GM18858 (cell line): Measurements from ENCODE around the gene CCDC57.
"Not testable (repeated sequence)": the region's sequence is repeated elsewhere in the genome, so short reads cannot be mapped to it uniquely, and the experiment has no call there.

Source experiments
- ATAC-seq: cut with Tn5 transposase; IDR thresholded peaks from one replicate; pipeline ENCODE4 v1.9.1; 2021; ENCODE audit not compliant: unreplicated experiment

The CCDC57 gene

GRCh38 chr17:82179412-82179811, 33.2 kb downstream of the CCDC57 start:
- ATAC-seq = no peak

DNA sequence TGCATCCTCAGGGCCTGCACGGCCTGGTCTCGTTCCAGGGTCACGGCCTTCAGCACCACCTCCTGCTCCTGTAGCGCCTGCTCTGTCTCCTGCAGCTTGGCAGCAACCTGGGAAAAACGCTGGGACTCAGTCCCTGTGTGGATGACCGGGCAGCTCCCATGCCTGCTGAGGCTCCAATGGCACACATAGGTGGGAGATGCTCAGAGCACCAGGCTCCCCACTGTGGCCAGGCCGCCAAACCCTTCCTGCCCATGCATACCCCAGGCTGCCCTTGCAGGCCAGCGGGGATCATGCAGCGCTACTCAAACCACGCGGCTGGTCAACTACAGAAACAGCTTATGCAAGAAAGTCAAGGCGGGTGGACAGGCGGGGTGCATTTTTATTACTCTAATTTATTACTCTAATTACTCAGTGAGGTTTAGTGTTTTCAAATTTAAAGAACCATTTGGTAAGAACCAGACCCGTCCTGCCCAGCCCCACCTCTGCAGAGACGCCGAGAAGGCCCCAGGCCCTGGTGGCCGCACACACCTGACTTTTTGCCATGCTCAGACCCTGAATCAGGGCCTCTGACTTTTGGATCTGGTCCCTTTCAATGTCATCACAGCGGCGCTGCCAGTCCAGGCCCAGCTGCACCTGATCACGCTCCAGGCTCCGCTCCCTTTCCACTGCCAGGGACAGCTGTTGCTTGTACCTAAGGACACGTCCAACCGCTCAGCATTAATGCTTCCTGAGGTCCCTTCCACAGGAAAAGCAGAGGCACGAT, 34.0 kb downstream of the CCDC57 start:
- ATAC-seq = no peak

DNA sequence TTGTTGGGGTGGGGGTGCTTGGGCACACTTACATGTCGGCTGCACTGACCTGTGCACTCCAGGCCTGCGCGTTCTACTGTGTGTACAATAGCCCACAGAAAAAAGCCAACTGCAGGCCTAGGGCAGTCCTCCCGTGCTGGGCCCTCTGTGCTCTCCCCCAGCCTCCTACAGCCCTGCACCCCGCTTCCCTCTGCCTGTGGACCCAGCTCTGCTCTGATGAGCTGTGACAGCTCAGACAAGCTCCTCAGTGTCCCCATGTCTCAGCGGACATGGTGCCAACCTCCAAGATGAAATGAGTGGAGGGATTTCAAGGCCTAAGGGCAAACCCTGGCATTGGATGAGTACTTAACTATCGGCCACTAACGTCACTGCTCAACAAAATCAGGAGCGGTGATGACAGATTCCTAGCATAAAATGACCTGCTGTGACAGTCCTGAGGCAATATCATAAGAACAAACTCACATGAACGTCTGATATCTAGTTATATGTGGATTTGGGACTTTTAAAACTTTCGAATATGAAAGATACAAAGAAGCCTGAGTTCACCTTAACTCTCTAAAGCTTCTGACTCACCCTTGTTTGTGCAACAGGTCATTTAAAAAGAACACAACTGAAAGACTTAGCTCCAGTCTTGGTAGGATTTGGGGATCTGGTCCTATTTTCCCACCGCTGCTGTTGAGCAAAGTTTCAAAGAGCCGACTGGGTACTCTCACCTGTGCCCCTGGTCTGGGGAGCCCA, 34.7 kb downstream of the CCDC57 start:
- ATAC-seq = no peak

- no peak for ATAC-seq
Measured at GRCh38 chr17:82177276-82177675, 35.4 kb downstream of the CCDC57 start.

GRCh38 chr17:82175951-82176350, 36.7 kb downstream of the CCDC57 start:
- ATAC-seq = no peak

DNA sequence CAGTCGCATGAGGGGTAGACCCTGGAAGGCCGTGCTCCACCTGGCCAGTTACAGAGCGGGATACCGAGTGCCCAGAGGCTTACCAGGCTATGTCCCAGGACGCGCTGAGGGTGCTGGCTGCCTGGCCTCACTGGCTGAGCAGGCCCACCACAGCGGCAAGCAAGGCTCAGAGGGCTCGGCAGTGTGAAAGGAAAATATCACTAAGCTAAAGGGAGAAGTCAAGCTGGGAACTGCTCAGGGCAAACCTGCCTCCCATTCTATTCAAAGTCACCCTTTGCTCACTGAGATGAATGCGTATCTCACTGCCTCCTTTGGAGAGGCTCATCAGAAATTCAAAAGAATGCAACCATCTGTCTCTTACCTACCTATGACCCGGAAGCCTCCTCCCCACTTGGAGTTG, 37.4 kb downstream of the CCDC57 start:
- no peak for ATAC-seq

DNA sequence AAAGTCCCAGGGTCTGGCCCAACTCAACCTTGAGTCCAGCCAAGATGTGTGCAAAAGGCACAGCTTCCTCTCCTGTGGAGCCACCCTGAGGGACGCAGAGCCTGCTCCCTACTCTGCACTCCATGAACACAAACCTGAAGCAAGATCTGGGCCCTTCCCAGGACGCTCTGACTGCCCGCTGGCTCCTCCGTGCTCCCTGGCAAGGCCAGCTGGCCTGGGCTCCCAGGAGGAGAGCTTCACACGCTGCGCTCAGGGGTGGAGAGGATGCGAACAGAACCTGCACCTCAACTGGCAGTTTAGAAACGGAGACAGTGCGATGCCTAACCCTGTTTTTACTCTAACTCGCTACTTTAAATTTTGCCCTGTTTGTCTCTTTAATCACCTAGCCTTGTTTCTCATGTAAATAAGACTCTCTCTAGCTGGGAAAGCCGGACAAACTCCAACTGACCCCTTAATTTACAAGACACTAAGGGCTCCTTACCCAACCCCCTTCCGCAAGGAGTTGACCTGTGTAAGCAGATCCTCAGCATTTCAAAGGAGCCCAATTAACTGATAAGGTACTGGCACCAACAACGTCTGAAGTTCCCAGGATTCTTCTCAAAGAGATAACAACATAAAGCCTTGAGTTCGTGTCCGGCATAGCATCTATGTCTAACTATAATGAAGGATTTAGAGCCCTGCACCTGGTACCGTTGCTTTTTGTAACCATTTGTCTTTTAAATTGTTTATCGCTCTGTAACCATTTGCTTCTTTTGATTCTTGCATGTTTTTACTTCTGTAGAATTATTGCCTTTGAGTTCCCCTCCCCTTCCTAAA, 38.4 kb downstream of the CCDC57 start:
- ATAC-seq = not testable (repeated sequence)

DNA sequence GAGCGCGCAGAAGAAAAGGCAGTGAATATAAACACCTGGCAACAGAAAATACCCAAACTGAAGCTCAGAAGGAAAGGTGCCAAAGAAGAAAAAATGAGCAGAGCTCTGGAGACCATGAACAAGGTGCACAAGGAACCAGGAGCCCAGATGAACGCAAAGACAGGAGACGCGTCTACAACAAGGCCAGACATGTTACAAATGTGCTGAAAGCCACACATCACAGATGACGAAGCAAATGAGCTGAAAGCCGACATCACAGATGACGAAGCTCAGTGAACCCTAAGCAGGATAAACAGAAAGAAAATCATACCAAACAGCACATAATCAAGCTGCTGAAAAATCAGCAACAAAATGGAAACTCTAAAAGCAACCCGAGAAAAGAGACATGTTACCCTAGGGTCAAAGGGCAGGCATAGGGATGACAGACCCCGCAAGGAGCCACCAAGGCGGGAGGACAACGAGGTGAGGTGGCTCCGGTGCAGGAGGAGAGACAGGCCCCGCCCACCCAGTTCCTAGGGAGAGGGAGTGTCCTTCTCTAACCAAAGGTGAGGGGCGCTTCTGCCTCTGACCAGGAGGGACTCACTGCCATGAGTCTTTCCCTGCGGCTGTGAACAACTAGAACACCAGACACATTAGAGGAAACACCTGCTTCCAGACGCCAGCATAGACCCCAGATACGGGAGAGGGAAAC, 39.1 kb downstream of the CCDC57 start:
- no peak for ATAC-seq

GRCh38 chr17:82172486-82173160, 40.0 kb downstream of the CCDC57 start:
- no peak for ATAC-seq

DNA sequence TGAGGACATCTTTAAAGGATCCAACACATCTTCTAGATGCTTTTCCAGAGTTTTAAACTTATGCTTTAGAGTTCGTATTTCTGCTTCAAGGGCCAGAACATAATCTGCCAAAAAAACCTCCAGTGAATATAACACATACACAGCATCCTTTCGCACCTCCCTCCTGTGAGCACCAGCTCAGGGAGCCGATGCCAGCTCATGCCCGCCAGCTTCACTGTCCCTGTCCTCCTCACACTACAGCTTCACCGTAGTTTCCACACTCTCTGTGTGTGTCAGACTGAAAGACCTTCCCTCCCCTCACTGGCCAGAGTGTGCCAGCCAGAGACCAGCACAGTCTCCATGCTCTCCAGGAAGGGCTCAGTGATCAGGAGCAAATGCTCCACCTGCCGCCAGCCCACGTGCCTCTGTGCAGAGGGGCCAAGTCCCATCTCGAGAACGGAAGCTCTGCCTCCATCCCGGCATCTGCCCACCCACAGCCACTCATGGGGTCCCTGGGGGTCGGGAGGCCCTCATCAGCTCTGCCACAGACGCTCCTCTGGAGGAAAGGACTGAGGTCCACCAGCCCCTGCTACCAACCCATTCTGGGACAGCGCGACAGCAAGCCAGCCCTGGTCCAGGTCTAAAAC, 40.8 kb downstream of the CCDC57 start:
- no peak for ATAC-seq

DNA sequence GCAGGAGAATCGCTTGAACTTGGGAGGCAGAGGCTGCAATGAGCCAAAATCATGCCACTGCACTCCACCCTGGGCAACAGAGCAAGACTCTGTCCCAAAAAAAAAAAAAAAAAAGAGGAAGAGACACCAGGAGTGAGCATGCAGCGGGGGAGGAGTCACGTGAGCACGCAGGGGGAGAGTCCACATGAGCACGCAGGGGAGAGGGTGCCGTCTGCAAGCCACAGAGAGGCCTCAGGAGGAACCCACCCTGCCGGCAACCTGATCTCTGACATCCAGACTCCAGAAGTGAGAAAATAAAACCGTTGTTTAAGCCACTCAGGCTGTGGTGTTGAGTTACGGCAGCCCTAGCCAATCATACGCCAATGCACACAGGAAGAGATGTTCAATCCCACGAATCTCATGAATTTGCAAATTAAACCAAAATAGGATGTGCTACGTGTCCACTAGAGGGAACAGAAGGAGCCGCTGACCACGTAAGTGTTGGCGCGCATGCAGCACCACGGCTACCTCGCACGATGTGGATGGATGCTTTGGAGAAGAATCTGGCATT, 42.2 kb downstream of the CCDC57 start:
- no peak for ATAC-seq

GRCh38 chr17:82168568-82168967, 44.1 kb downstream of the CCDC57 start:
- ATAC-seq = no peak

DNA sequence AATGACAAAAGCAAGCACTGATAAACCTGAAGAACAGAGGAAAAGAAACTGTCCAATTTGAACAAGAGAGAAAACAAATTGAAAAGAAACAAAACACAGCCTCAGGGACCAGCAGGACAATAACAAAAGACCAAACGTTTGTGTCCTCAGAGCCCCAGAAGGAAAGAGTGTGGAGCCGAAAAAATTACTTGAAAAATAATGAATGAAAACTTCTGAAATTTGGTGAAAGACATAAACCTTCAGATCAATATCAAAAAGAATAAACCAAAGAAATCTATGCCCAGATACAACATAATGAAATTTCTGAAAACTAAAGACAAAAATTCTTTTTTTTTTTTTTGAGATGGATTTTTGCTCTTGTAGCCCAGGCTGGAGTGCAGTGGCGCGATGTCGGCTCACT, 45.6 kb downstream of the CCDC57 start:
- ATAC-seq = no peak

GRCh38 chr17:82164853-82165252, 47.8 kb downstream of the CCDC57 start:
- ATAC-seq = no peak

- ATAC-seq = no peak
Measured at GRCh38 chr17:82161216-82161615, 51.4 kb downstream of the CCDC57 start.

DNA sequence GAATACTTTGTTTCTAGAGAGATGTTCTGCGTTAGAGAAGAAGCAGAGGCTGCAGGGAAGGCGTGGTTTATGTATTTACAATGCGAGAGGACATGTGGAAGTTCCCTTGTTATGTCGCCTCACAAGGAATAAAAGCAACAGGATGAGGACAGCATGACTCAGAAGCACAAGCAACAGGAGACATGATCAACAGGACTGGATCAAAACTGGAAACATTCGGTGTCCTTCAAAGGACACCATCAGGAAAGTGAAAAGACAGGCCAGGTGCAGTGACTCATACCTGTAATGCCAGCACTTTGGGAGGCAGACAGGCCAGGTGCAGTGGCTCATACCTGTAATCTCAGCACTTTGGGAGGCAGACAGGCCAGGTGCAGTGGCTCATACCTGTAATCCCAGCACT, 52.6 kb downstream of the CCDC57 start:
- no peak for ATAC-seq

GRCh38 chr17:82158825-82159224, 53.8 kb downstream of the CCDC57 start:
- no peak for ATAC-seq

DNA sequence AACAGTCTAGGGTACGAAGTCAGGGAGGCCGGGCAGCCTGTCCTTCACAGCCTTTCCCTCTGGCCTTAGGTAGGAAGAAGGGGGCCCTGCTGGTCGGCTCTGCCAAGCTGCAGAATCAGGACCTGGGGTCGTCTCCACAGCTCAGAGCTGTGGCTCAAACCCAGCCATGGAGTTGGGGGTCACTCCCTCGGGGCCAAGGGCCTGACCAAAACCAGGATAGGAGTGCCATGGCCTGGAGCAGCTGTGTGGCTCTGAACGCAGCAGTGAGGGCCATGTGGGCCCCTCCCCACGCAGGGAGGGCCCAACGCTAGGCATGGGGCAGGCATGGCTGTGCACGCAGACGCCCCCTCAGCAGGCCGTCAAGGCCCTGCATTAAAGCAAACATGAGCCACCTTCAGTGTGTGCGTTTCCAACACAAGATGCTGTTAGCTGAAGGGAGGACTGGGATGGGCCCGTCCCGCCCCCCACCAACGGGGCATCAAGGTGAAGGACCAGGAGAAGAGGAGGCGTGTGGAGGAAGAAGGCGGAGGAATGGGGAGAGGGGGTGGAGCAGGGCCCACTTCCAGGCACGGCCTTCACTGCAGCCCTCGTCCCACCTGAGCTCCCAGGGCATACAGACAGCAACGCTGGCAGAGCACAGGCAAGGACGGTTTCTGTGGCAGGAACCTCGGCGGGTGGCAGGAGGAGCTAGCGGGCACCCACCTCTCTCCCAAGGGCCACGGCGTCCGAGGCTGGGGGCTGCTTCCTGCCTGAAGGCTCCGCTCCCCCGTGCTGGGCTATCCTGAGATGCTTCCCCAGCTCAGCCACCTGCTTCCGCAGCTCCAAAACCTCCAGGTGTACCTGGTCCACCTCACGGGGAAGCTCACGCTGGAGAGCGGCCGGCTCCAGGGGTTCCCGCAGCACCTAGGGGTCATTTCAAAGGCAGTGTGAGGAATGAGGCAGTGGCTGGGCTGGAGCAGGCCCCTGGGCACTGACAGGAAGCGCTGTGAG, 55.3 kb downstream of the CCDC57 start:
- no peak for ATAC-seq
